ENCODE data around the gene OPA1.
"Not testable (repeated sequence)": the region's sequence is repeated elsewhere in the genome, so short reads cannot be mapped to it uniquely, and the experiment has no call there.

DNA sequence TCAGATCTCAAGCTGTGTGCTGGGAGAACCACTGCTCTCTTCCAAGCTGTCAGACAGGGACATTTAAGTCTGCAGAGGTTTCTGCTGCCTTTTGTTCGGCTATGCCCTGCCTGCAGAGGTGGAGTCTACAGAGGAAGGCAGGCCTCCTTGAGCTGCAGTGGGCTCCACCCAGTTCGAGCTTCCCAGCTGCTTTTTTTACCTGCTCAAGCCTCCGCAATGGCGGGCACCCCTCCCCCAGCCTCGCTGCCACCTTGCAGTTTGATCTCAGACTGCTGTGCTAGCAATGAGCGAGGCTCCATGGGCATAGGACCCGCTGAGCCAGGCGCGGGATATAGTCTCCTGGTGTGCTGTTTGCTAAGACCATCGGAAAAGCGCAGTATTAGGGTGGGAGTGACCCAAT is 17.5 kb downstream of the OPA1 start:
- TF ChIP-seq, protein P1, sequence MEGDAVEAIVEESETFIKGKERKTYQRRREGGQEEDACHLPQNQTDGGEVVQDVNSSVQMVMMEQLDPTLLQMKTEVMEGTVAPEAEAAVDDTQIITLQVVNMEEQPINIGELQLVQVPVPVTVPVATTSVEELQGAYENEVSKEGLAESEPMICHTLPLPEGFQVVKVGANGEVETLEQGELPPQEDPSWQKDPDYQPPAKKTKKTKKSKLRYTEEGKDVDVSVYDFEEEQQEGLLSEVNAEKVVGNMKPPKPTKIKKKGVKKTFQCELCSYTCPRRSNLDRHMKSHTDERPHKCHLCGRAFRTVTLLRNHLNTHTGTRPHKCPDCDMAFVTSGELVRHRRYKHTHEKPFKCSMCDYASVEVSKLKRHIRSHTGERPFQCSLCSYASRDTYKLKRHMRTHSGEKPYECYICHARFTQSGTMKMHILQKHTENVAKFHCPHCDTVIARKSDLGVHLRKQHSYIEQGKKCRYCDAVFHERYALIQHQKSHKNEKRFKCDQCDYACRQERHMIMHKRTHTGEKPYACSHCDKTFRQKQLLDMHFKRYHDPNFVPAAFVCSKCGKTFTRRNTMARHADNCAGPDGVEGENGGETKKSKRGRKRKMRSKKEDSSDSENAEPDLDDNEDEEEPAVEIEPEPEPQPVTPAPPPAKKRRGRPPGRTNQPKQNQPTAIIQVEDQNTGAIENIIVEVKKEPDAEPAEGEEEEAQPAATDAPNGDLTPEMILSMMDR (conservative IDR thresholded peaks at IDR 0.05; ENCODE audit: low read depth, low read length), result not testable (repeated sequence)
- not testable (repeated sequence) for TF ChIP-seq EZH2phosphoT487 (IDR thresholded peaks at IDR 0.05; ENCODE audit: borderline replicate concordance, low read length)
